Measurements from ENCODE around the gene PKN1. TPM values are rescaled to one million over a fixed set of nuclear protein-coding genes. Genes with fewer than 3 reads are reported as not detected.

The PKN1 gene
- total and polyA plus RNA-seq, 9 of the 15 experiments (the other 6 are each of a cell fraction or from before 2014, with no cell fraction given): 0.30 to 228 (median 77.5) TPM

- TF ChIP-seq ZNF609 (CRISPR knock-in tag; IDR thresholded peaks at IDR 0.05; ENCODE audit: borderline replicate concordance) (peak; percentile 5; the same call in 1 of the 2 replicates), ASH1L (IDR thresholded peaks at IDR 0.05; ENCODE audit: borderline replicate concordance, low read depth, partially characterized antibody) (peak; percentile 91), PKNOX1 (IDR thresholded peaks at IDR 0.05) (peak; percentile 94), SREBF1 (IDR thresholded peaks at IDR 0.05; ENCODE audit: borderline replicate concordance, low read depth, low read length) (peak; percentile 95), ZNF253 (CRISPR knock-in tag; conservative IDR thresholded peaks at IDR 0.05) (no peak), MEIS2 (IDR thresholded peaks at IDR 0.05; ENCODE audit: partially characterized antibody) (peak; percentile 31), ZNF384 (IDR thresholded peaks at IDR 0.05; ENCODE audit: low read depth, low read length) (peak; percentile 33; the same call in 1 of the 2 replicates), MAFK (IDR thresholded peaks at IDR 0.05; ENCODE audit: low read length) (no peak), FOSL1 (tag; conservative IDR thresholded peaks at IDR 0.05) (peak; percentile 50), HDAC1 (IDR thresholded peaks at IDR 0.05) (peak in 1 of 2 experiments; percentile 49; a peak in 2 of 4 replicates), KDM4B (IDR thresholded peaks at IDR 0.05; ENCODE audit: borderline replicate concordance in 2 of 2, low read depth in 1 of 2) (peak in 1 of 2 experiments; percentile 45; a peak in 1 of 4 replicates), FIP1L1 (IDR thresholded peaks at IDR 0.05; ENCODE audit: low read depth, low read length, poor library complexity, severe bottlenecking) (peak; percentile 60), E2F8 (IDR thresholded peaks at IDR 0.05; ENCODE audit: low read depth, partially characterized antibody) (no peak), ZNF277 (CRISPR knock-in tag; IDR thresholded peaks at IDR 0.05; ENCODE audit: borderline replicate concordance) (no peak), ZNF24 (IDR thresholded peaks at IDR 0.05) (peak; percentile 89), MECOM (CRISPR knock-in tag; IDR thresholded peaks at IDR 0.05) (no peak), CC2D1A (IDR thresholded peaks at IDR 0.05) (peak; percentile 100)
Measured at GRCh38 chr19:14496029-14496833, 63.1 kb downstream of the PKN1 start, which contains the start of gene GIPC1 (continued).
